Measurements from ENCODE around the gene RASAL2. TPM values are rescaled to one million over a fixed set of nuclear protein-coding genes. Genes with fewer than 3 reads are reported as not detected.

Gene RASAL2
- total RNA-seq, 1 donor from 2014 or later: 35.7 TPM

DNA sequence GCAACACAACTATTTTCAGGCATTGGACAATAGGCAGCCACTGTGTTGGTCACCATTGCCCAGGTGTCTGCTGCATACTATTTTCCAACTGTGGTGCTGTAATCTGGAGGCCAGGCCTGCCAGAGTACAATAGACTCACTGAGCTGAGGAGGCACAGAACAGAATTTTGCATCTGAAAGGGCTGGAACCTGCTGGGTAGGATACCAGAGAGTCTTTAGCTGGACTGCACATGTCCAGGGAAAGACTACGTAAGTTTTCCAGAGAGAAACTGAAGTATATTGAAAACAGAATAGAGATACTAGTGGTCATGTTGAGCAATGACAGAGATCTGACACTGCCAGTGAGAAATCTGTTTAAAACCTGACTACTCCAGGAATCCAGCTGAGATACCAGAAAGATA lies 200.8 kb downstream of the RASAL2 start:
- H3K4me3 Mint-ChIP-seq: no peak overlapping the region
- TF ChIP-seq, protein P1, sequence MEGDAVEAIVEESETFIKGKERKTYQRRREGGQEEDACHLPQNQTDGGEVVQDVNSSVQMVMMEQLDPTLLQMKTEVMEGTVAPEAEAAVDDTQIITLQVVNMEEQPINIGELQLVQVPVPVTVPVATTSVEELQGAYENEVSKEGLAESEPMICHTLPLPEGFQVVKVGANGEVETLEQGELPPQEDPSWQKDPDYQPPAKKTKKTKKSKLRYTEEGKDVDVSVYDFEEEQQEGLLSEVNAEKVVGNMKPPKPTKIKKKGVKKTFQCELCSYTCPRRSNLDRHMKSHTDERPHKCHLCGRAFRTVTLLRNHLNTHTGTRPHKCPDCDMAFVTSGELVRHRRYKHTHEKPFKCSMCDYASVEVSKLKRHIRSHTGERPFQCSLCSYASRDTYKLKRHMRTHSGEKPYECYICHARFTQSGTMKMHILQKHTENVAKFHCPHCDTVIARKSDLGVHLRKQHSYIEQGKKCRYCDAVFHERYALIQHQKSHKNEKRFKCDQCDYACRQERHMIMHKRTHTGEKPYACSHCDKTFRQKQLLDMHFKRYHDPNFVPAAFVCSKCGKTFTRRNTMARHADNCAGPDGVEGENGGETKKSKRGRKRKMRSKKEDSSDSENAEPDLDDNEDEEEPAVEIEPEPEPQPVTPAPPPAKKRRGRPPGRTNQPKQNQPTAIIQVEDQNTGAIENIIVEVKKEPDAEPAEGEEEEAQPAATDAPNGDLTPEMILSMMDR (IDR thresholded peaks at IDR 0.05; ENCODE audit: unreplicated experiment): no peak
- DNase-seq (ENCODE audit: low spot score in 2 of 2, unreplicated experiment in 2 of 2): no peak
- H3K27ac Mint-ChIP-seq: peak overlapping the region; percentile 73
- peaks cover 19% of the 10 kb centered on the region for H3K4me1 Mint-ChIP-seq
- no peaks in the 10 kb centered on the region for H3K27me3 Mint-ChIP-seq (ENCODE audit: low read depth)
- H3K36me3 Mint-ChIP-seq: peaks cover 2% of the 10 kb centered on the region
- H3K9me3 Mint-ChIP-seq: no peaks in the 10 kb centered on the region

DNA sequence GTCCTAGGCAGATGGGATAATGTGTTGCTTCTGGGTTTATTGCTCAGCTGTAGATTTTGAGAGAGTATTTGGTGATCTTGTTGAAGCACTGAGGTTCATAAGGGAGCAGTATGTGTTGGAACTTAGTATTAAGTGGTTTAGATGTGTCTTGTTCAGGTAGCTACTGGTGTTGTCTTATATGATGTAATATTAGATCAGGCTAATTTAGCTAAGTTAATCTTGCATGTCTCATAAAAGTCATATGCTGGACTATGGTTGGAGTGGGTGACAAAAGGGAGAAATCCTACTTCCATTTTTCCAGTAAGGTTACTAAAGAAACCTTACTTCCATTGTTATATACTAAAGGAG lies 206.4 kb downstream of the RASAL2 start:
- no peak for DNase-seq (ENCODE audit: low spot score in 2 of 2, unreplicated experiment in 2 of 2)
- H3K36me3 Mint-ChIP-seq: peaks cover 7% of the 10 kb centered on the region
- no peak overlapping the region for H3K4me3 Mint-ChIP-seq
- H3K4me1 Mint-ChIP-seq: peaks cover 15% of the 10 kb centered on the region
- peaks cover under 1% of the 10 kb centered on the region for H3K9me3 Mint-ChIP-seq
- H3K27me3 Mint-ChIP-seq (ENCODE audit: low read depth): no peaks in the 10 kb centered on the region
- peak overlapping the region; percentile 81 for H3K27ac Mint-ChIP-seq
- TF ChIP-seq, protein P1 (IDR thresholded peaks at IDR 0.05; ENCODE audit: unreplicated experiment): no peak

DNA sequence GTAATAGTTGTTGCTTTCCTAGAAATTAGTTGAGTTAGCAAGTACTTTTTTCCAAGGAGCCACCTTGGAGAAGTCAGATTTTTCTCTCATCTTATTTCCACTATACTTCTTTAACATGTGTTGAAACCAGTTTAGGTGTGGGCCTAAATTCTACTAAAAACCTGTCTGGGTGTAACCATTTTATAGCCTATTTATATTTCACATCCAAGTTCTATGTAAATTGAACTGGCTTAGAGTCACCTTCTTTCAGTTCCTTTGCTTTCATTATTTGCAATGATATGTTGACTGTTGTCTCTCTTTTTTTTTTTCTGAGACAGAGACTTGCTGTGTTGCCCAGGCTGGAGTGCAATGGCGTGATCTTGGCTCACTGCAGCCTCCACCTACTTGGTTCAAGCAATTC lies 207.2 kb downstream of the RASAL2 start:
- Mint-ChIP-seq H3K36me3 (peaks cover 11% of the 10 kb centered on the region), H3K4me3 (no peak overlapping the region), H3K27me3 (ENCODE audit: low read depth) (no peaks in the 10 kb centered on the region), H3K27ac (no peak overlapping the region), H3K4me1 (peaks cover 14% of the 10 kb centered on the region), H3K9me3 (peaks cover 6% of the 10 kb centered on the region)
- TF ChIP-seq, protein P1 (IDR thresholded peaks at IDR 0.05; ENCODE audit: unreplicated experiment): no peak
- no peak for DNase-seq (ENCODE audit: low spot score in 2 of 2, unreplicated experiment in 2 of 2)

DNA sequence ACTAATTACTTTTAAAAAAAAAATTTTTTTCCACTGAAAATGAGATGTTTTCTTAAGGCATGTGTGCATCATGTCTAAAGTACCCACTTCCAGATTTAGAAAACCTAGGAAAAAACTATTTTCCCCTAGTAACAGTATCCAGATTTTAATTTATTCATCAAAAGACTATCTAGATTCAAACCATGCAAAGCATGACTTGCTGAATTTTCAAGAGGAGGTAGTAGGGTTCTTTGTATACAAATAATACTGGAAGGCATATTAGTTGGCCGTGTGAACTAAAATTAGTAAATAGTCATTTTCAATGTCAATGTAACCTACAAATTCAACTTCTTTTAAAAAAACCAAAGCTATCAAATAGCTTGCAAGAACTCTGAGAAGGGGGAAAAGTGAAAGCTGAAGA lies 213.4 kb downstream of the RASAL2 start:
- Mint-ChIP-seq H3K9me3 (peaks cover 6% of the 10 kb centered on the region), H3K27ac (no peak overlapping the region), H3K4me3 (no peak overlapping the region), H3K36me3 (peaks cover 8% of the 10 kb centered on the region), H3K27me3 (ENCODE audit: low read depth) (no peaks in the 10 kb centered on the region), H3K4me1 (peaks cover 12% of the 10 kb centered on the region)
- TF ChIP-seq, protein P1 (IDR thresholded peaks at IDR 0.05; ENCODE audit: unreplicated experiment): no peak
- no peak for DNase-seq (ENCODE audit: low spot score in 2 of 2, unreplicated experiment in 2 of 2)

DNA sequence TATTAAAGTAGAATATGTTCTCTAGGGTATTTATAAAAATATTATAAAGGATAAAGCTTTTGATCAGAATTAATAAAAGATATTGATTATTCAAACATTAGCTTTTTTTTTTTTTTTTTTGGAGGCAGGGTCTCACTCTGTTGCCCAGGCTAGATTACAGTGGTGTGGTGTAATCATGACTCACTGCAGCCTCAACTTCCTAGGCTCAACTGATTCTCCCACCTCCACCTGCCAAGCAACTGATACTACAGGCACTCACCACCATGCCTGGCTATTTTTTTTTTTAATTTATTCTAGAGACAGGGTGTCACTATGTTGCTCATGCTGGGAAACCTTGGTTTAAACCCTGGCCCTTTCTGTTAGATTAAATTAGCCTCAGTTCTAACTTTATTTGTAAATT lies 214.5 kb downstream of the RASAL2 start:
- Mint-ChIP-seq H3K27ac (no peak overlapping the region), H3K4me1 (peaks cover 18% of the 10 kb centered on the region), H3K9me3 (peaks cover 6% of the 10 kb centered on the region), H3K4me3 (no peak overlapping the region), H3K27me3 (ENCODE audit: low read depth) (no peaks in the 10 kb centered on the region), H3K36me3 (peaks cover 8% of the 10 kb centered on the region)
- DNase-seq (ENCODE audit: low spot score in 2 of 2, unreplicated experiment in 2 of 2): no peak
- TF ChIP-seq, protein P1 (IDR thresholded peaks at IDR 0.05; ENCODE audit: unreplicated experiment): no peak

DNA sequence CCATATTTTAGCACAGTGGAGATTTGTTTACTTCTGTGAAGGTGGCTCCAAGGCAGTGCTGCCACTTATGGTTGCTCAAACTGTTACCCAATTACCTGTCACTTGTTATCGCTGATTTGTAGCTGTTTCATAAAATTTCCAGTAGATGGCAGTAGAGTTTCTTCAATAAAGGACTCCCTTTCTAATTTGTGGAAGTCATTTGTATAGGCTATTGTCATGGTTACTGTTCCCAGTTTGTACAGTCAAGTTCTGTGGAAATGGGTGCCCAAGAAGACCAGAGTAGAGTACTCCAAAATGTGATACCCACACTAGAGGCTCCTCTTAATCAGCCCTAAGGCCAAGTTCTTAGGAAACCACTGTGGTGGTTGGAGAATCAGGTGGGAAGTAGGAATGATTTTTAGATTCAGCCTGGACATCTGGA lies 216.8 kb downstream of the RASAL2 start:
- no peak overlapping the region for H3K4me3 Mint-ChIP-seq

More for the DNA sequence above, 216.8 kb downstream of the RASAL2 start:
- Mint-ChIP-seq H3K27me3 (ENCODE audit: low read depth) (no peaks in the 10 kb centered on the region), H3K27ac (peak overlapping the region; percentile 35), H3K4me1 (peaks cover 22% of the 10 kb centered on the region), H3K9me3 (peaks cover 2% of the 10 kb centered on the region), H3K36me3 (peaks cover under 1% of the 10 kb centered on the region)
- TF ChIP-seq, protein P1 (IDR thresholded peaks at IDR 0.05; ENCODE audit: unreplicated experiment): peak; percentile 83
- no peak for DNase-seq (ENCODE audit: low spot score in 2 of 2, unreplicated experiment in 2 of 2)

All from mesothelial cell of epicardium (in vitro differentiated cells).